NB4 (cell line): ENCODE results near the gene GLS.

Source experiments
- CTCF ChIP-seq: IDR thresholded peaks from one replicate; pipeline ENCODE4 v1.5.1; 2012; ENCODE audit warnings: low read depth, low read length
- MYC ChIP-seq: IDR thresholded peaks from 2 replicates; pipeline ENCODE4 v1.6.1; 2011; ENCODE audit warnings: low read depth, low read length
- POLR2A ChIP-seq: IDR thresholded peaks from 2 replicates; pipeline ENCODE4 v1.6.1; 2011; ENCODE audit warnings: mild to moderate bottlenecking; ENCODE audit not compliant: insufficient read length; ENCODE audit errors: extremely low read depth
- TF ChIP-seq, protein P1 (sequence below): IDR thresholded peaks from 2 replicates; pipeline ENCODE4 v1.6.1; 2011; ENCODE audit warnings: low read depth, low read length

DNA sequence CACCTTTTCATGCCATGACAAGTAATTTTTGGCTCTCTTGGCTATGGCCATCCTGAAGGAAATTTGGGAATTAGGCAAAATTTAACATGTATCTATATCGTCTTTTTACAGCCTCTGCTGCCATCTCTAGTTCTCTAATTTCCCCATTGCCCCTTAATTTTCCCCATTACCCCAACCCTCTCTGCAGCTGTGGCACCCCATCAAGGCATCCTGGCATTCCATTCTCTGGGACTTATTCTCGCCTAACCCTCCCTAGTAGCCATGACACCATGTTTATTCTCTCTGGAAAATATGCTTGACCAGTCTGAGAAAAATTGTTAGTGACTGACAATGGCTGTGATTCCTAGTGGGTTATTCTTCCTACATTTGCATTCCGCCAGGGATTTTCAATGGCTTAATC is 43.9 kb upstream of the GLS start:
- no peak for TF ChIP-seq CTCF
- TF ChIP-seq POLR2A = no peak
- TF ChIP-seq, protein P1, sequence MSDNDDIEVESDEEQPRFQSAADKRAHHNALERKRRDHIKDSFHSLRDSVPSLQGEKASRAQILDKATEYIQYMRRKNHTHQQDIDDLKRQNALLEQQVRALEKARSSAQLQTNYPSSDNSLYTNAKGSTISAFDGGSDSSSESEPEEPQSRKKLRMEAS = no peak
- TF ChIP-seq MYC = no peak
